Panc1 (cell line): ENCODE data around the gene ANK3. TPM values are rescaled to one million over a fixed set of nuclear protein-coding genes. Genes with fewer than 3 reads are reported as not detected.

Experiments
- ATAC-seq: fragments of 200-7000 bp; cut with Tn5 transposase; 2 replicates; pipeline ENCODE4 v1.9.1; 2020; ENCODE audit warnings: mild to moderate bottlenecking, moderate library complexity
- BruUV-seq: library from RNA; stranded (reverse); fragments of 400-500 nt; replicated peaks from 2 replicates; lab custom pipeline; 2021; lab: Mats Ljungman, UMichigan
- CTCF ChIA-PET: fragments of 300-600 bp; sonication (Branson Sonifier 250); formaldehyde crosslinking; loops from one replicate; lab custom pipeline; 2022; ENCODE audit warnings: antibody characterized with exemption; lab: Charles Lee
- POLR2A ChIA-PET: fragments of 300-600 bp; sonication (Branson Sonifier 250); formaldehyde crosslinking; loops from one replicate; lab custom pipeline; 2022; ENCODE audit warnings: antibody characterized with exemption; lab: Charles Lee
- DNase-seq: peaks from one replicate; pipeline ENCODE4 v3.0.0-alpha.2; 2010; ENCODE audit warnings: low read depth, low spot score
- H3K27ac ChIP-seq: 2 replicates; pipeline ENCODE4 v1.5.1; 2011; ENCODE audit warnings: mild to moderate bottlenecking, low read length, inconsistent platforms
- H3K27me3 ChIP-seq: fragments of 200-500 bp; sonication (Bioruptor generic); 2 replicates; pipeline ENCODE4 v1.6.0; 2014; ENCODE audit warnings: low read length, inconsistent platforms; ENCODE audit not compliant: control insufficient read depth, insufficient read depth
- H3K36me3 ChIP-seq: fragments of 200-500 bp; sonication (Bioruptor generic); 2 replicates; pipeline ENCODE4 v1.5.1; 2014; ENCODE audit warnings: inconsistent platforms, mild to moderate bottlenecking, low read length, moderate library complexity; ENCODE audit not compliant: control insufficient read depth, insufficient read depth
- H3K4me1 ChIP-seq: 2 replicates; pipeline ENCODE4 v1.5.1; 2011; ENCODE audit warnings: inconsistent platforms, mild to moderate bottlenecking, low read length, moderate library complexity; ENCODE audit not compliant: control insufficient read depth, insufficient read depth
- H3K4me3 ChIP-seq, 2 experiments: 2 replicates each; pipeline ENCODE4 v1.5.1; 2011 to 2012; ENCODE audit warnings: low read depth in 2 of 2, low read length in 2 of 2, mild to moderate bottlenecking in 2 of 2, inconsistent platforms in 1 of 2, moderate library complexity in 1 of 2
- H3K9me3 ChIP-seq: fragments of 200-500 bp; sonication (Bioruptor generic); 2 replicates; pipeline ENCODE4 v1.5.1; 2014; ENCODE audit warnings: low read depth, mild to moderate bottlenecking, inconsistent platforms, low read length, moderate library complexity; ENCODE audit not compliant: control insufficient read depth, insufficient read depth
- POLR2AphosphoS5 ChIP-seq: IDR thresholded peaks from 2 replicates; pipeline ENCODE4 v1.6.1; 2012; ENCODE audit warnings: mild to moderate bottlenecking, low read depth, low read length, moderate library complexity
- SIN3A ChIP-seq: IDR thresholded peaks from 2 replicates; pipeline ENCODE4 v1.6.1; 2012; ENCODE audit warnings: low read depth, mild to moderate bottlenecking, low read length, moderate library complexity, borderline replicate concordance; ENCODE audit not compliant: insufficient read depth
- TCF7L2 ChIP-seq: IDR thresholded peaks from 2 replicates; pipeline ENCODE4 v1.6.1; 2011; ENCODE audit warnings: mild to moderate bottlenecking, low read depth, low read length, inconsistent platforms
- in situ Hi-C: cut with HindIII; loops from 2 replicates; pipeline ENCODE4 v1.10.0; 2016; ENCODE audit warnings: low sequenced_read_pairs, low pct_unique_long_range_greater_than_20kb
- intact Hi-C: fragments of 100-400 bp; cut with micrococcal nuclease; formaldehyde crosslinking; loops from one replicate; pipeline ENCODE4 v1.10.0; 2022; ENCODE audit not compliant: unreplicated experiment
- total RNA-seq: library from RNA; stranded (reverse); gene quantifications from one replicate; pipeline ENCODE4 v1.2.1, GENCODE V29; 2021; ENCODE audit not compliant: unreplicated experiment
- TF ChIP-seq, protein P1 (sequence below), 2 experiments: IDR thresholded peaks; 2 replicates each; pipeline ENCODE4 v1.6.1; 2011 to 2012; ENCODE audit warnings: low read depth in 2 of 2, control low read depth in 1 of 2, low read length in 1 of 2, mild to moderate bottlenecking in 1 of 2, moderate library complexity in 1 of 2; ENCODE audit not compliant: insufficient read depth in 1 of 2
- TF ChIP-seq, protein P2 (sequence below): fragments of 450-650 bp; IDR thresholded peaks from 2 replicates; pipeline ENCODE4 v1.5.1; 2017; ENCODE audit warnings: mild to moderate bottlenecking

Gene ANK3
- total RNA-seq, 1 experiment from 2014 or later: 2.5 TPM

DNA sequence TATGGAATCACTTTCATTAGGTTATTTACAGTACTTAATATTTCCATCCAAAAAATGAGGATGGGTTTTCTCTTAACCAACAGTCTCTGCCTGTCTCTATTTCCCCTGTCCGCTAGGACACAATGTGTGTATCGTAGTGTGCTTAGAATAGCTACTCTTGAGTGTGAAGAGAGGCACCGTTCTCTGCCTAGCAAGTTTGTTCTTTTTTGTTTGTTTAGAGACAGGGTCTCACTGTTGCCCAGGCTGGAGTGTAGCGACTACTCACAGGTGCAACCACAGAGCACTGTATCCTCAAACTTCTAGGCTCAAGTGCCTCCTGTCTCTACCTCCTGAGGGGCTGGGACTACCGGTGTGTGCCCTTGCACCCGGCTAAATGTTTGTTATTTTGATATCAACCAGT is 121.9 kb downstream of the ANK3 start:
- ChIA-PET POLR2A (no interaction called here), CTCF (no interaction called here)
- no peak overlapping the region for H3K27ac ChIP-seq
- no peaks in the 10 kb centered on the region for H3K36me3 ChIP-seq
- BruUV-seq: no TSS peak
- no peaks in the 10 kb centered on the region for H3K9me3 ChIP-seq
- no peaks in the 10 kb centered on the region for H3K27me3 ChIP-seq
- no peak for DNase-seq
- TF ChIP-seq SIN3A: no peak
- no peak overlapping the region for H3K4me3 ChIP-seq
- no peaks in the 10 kb centered on the region for H3K4me1 ChIP-seq
- no peak for ATAC-seq
- in situ Hi-C loops: no loop called here
- intact Hi-C loops: no loop called here

DNA sequence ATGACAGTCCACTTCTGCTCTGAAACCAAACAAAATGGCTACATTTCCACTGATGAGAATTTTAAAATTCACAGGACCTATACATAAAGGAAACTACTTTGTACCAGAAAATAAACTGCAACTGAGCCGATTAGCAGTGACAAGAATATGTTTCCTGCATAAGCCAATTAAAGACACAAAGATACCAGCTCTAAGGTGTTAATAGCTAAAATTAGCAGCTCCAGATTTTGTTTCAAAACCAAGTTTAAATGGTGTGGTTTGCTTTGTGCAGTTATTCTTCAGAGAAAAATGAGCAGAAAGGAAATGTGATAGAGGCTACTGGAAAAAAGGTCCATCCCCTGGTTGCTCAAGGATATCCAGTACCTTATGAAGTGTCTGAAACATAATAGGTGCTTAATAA is 123.2 kb downstream of the ANK3 start:
- Histone ChIP-seq H3K4me3 (no peak overlapping the region), H3K27me3 (no peaks in the 10 kb centered on the region), H3K36me3 (no peaks in the 10 kb centered on the region), H3K4me1 (no peaks in the 10 kb centered on the region), H3K9me3 (no peaks in the 10 kb centered on the region), H3K27ac (no peak overlapping the region)
- in situ Hi-C loops: no loop called here
- no TSS peak for BruUV-seq
- POLR2A ChIA-PET: no interaction called here
- CTCF ChIA-PET: no interaction called here
- ATAC-seq: no peak
- no peak for DNase-seq
- TF ChIP-seq SIN3A: no peak
- no peak for TF ChIP-seq TCF7L2
- TF ChIP-seq, protein P1, sequence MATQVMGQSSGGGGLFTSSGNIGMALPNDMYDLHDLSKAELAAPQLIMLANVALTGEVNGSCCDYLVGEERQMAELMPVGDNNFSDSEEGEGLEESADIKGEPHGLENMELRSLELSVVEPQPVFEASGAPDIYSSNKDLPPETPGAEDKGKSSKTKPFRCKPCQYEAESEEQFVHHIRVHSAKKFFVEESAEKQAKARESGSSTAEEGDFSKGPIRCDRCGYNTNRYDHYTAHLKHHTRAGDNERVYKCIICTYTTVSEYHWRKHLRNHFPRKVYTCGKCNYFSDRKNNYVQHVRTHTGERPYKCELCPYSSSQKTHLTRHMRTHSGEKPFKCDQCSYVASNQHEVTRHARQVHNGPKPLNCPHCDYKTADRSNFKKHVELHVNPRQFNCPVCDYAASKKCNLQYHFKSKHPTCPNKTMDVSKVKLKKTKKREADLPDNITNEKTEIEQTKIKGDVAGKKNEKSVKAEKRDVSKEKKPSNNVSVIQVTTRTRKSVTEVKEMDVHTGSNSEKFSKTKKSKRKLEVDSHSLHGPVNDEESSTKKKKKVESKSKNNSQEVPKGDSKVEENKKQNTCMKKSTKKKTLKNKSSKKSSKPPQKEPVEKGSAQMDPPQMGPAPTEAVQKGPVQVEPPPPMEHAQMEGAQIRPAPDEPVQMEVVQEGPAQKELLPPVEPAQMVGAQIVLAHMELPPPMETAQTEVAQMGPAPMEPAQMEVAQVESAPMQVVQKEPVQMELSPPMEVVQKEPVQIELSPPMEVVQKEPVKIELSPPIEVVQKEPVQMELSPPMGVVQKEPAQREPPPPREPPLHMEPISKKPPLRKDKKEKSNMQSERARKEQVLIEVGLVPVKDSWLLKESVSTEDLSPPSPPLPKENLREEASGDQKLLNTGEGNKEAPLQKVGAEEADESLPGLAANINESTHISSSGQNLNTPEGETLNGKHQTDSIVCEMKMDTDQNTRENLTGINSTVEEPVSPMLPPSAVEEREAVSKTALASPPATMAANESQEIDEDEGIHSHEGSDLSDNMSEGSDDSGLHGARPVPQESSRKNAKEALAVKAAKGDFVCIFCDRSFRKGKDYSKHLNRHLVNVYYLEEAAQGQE (IDR thresholded peaks at IDR 0.05; ENCODE audit: insufficient read depth in 1 of 2, low read depth in 2 of 2, low read length in 1 of 2): no peak
- TF ChIP-seq, protein P2, sequence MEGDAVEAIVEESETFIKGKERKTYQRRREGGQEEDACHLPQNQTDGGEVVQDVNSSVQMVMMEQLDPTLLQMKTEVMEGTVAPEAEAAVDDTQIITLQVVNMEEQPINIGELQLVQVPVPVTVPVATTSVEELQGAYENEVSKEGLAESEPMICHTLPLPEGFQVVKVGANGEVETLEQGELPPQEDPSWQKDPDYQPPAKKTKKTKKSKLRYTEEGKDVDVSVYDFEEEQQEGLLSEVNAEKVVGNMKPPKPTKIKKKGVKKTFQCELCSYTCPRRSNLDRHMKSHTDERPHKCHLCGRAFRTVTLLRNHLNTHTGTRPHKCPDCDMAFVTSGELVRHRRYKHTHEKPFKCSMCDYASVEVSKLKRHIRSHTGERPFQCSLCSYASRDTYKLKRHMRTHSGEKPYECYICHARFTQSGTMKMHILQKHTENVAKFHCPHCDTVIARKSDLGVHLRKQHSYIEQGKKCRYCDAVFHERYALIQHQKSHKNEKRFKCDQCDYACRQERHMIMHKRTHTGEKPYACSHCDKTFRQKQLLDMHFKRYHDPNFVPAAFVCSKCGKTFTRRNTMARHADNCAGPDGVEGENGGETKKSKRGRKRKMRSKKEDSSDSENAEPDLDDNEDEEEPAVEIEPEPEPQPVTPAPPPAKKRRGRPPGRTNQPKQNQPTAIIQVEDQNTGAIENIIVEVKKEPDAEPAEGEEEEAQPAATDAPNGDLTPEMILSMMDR: no peak
- TF ChIP-seq POLR2AphosphoS5: no peak
- intact Hi-C loops: no loop called here

DNA sequence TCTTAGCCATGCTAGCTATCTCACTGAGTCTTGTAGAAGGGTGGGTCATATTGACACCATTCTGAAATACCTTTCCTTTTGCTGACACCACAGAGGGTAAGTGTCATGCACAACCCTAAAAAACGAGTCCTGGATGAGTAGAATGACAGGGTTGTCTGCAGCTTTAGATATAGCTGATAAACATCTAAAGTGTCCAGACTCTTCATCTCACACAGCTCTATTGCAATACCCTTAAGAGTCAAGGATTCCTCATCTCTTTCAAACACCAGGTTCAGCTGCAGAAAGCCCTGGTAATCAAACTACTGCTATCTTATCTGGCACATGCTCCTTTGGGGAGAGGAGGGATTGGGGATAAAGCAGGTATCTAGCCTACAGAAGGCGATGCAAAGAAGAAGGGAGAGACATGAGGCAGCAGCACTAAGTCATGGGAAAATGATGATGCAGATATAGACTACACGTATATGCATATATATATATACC is 127.0 kb downstream of the ANK3 start:
- no TSS peak for BruUV-seq
- no peaks in the 10 kb centered on the region for H3K4me1 ChIP-seq
- CTCF ChIA-PET: no interaction called here

More for the DNA sequence above, 127.0 kb downstream of the ANK3 start:
- ATAC-seq: no peak
- POLR2A ChIA-PET: no interaction called here
- DNase-seq: no peak
- no peak for TF ChIP-seq POLR2AphosphoS5
- TF ChIP-seq, protein P2: no peak
- TF ChIP-seq, protein P1 (IDR thresholded peaks at IDR 0.05; ENCODE audit: insufficient read depth in 1 of 2, low read depth in 2 of 2, low read length in 1 of 2): no peak
- TF ChIP-seq SIN3A: no peak
- TF ChIP-seq TCF7L2: no peak
- H3K4me3 ChIP-seq: no peak overlapping the region
- H3K9me3 ChIP-seq: no peaks in the 10 kb centered on the region
- H3K27ac ChIP-seq: no peak overlapping the region
- H3K36me3 ChIP-seq: no peaks in the 10 kb centered on the region
- intact Hi-C loops: no loop called here
- no peaks in the 10 kb centered on the region for H3K27me3 ChIP-seq
- in situ Hi-C loops: no loop called here
